Gastroesophageal sphincter (tissue), 4 donors: ENCODE data around the gene SYNRG. TPM values are rescaled to one million over a fixed set of nuclear protein-coding genes. Genes with fewer than 3 reads are reported as not detected.

Experiments
- ATAC-seq: fragments of 150-250 bp; one replicate; pipeline ENCODE4 v1.9.1; 2016; ENCODE audit warnings: mild to moderate bottlenecking, moderate library complexity
- H3K27ac ChIP-seq, 4 donors: fragments of 200-600 bp; sonication (generic) in 3 of 4; 1 replicate in 3 of 4; 2 replicates in 1 of 4; pipeline ENCODE4 v1.5.1; 2016 to 2019
- H3K27me3 ChIP-seq: fragments of 200-600 bp; sonication (generic); one replicate; pipeline ENCODE4 v1.5.1; 2019
- H3K36me3 ChIP-seq, 2 donors: fragments of 200-600 bp; sonication (generic); one replicate each; pipeline ENCODE4 v1.5.1; 2019; ENCODE audit warnings: control low read depth in 1 of 2
- H3K4me1 ChIP-seq, 3 donors: fragments of 200-600 bp; sonication (generic); 1 replicate in 2 of 3; 2 replicates in 1 of 3; pipeline ENCODE4 v1.5.1; 2016 to 2019; ENCODE audit warnings: control low read depth in 2 of 3
- H3K4me3 ChIP-seq, 2 donors: fragments of 200-600 bp; sonication (generic); one replicate each; pipeline ENCODE4 v1.5.1; 2019; ENCODE audit warnings: mild to moderate bottlenecking in 1 of 2, moderate library complexity in 1 of 2
- H3K9me3 ChIP-seq, 3 donors: fragments of 200-600 bp; sonication (generic); one replicate each; pipeline ENCODE4 v1.5.1; 2017 to 2019; ENCODE audit warnings: control low read depth in 2 of 3
- CTCF ChIP-seq, 4 experiments: fragments of 200-600 bp in 2 of 4; fragments of 450-650 bp in 2 of 4; sonication (generic) in 1 of 4; IDR thresholded peaks; one replicate each; pipeline ENCODE4 v1.5.1; 2017 to 2019; ENCODE audit warnings: antibody characterized with exemption in 4 of 4, mild to moderate bottlenecking in 2 of 4, moderate library complexity in 2 of 4
- EP300 ChIP-seq: sonication (generic); formaldehyde crosslinking; IDR thresholded peaks from one replicate; pipeline ENCODE4 v1.6.1; 2017; ENCODE audit warnings: antibody characterized with exemption, mild to moderate bottlenecking
- POLR2A ChIP-seq, 2 donors: fragments of 450-650 bp; IDR thresholded peaks; one replicate each; pipeline ENCODE4 v1.6.1; 2017; ENCODE audit warnings: antibody characterized with exemption in 2 of 2, mild to moderate bottlenecking in 2 of 2, moderate library complexity in 1 of 2
- POLR2AphosphoS5 ChIP-seq: sonication (generic); formaldehyde crosslinking; IDR thresholded peaks from one replicate; pipeline ENCODE4 v1.6.1; 2017; ENCODE audit warnings: antibody characterized with exemption
- WGBS, 2 donors: methylation state at CpG; one replicate each; pipeline ENCODE4 v1.1.5; 2018; ENCODE audit warnings: low coverage in 1 of 2; 5-methylcytosine and 5-hydroxymethylcytosine counted together
- total RNA-seq, 4 donors: library from RNA; depleted of rRNA; stranded (reverse); fragments of >200 nt; gene quantifications; one replicate each; pipeline ENCODE4 v1.1.0, GENCODE V29; 2016

The SYNRG gene
- total RNA-seq, 4 donors from 2014 or later, result 11.9 to 29.9 (median 16.8) TPM

- no peak for ATAC-seq
- Histone ChIP-seq H3K27me3 (no peaks in the 10 kb centered on the region), H3K4me1 (peaks cover 0 to 19% (median 0%) of the 10 kb centered on the region in 3 donors), H3K4me3 (no peak overlapping the region), H3K36me3 (peaks cover 2 to 91% of the 10 kb centered on the region in 2 donors), H3K27ac (no peak overlapping the region), H3K9me3 (no peaks in the 10 kb centered on the region)
- TF ChIP-seq POLR2A (IDR thresholded peaks at IDR 0.05) (no peak), EP300 (no peak), CTCF (IDR thresholded peaks at IDR 0.05) (no peak), POLR2AphosphoS5 (no peak)
- WGBS, 2 donors, result 81% methylated on average over 3 of the region's 8 CpGs; no CpG with 5 or more reads in 1 of the 2 donors
These were observed 89.0 kb downstream of the SYNRG start for GRCh38 chr17:37520174-37520573.

GRCh38 chr17:37519251-37519985 is 89.8 kb downstream of the SYNRG start:
- H3K27me3 ChIP-seq, result no peaks in the 10 kb centered on the region
- no peak for TF ChIP-seq EP300
- no peak for TF ChIP-seq POLR2AphosphoS5
- no peak for TF ChIP-seq CTCF (IDR thresholded peaks at IDR 0.05)
- TF ChIP-seq POLR2A (IDR thresholded peaks at IDR 0.05), result no peak
- H3K4me1 ChIP-seq, result peaks cover 0 to 19% (median 0%) of the 10 kb centered on the region in 3 donors
- H3K9me3 ChIP-seq, result no peaks in the 10 kb centered on the region
- no peak for ATAC-seq
- no peak overlapping the region for H3K4me3 ChIP-seq
- WGBS, 2 donors, result 80 to 82% methylated on average over 4 to 5 of the region's 5 CpGs
- H3K36me3 ChIP-seq, result peaks cover 2 to 92% of the 10 kb centered on the region in 2 donors
- H3K27ac ChIP-seq, result no peak overlapping the region

- peaks cover 0 to 19% (median 0%) of the 10 kb centered on the region in 3 donors for H3K4me1 ChIP-seq
- 31 to 90% methylated on average over 3 to 4 of the region's 8 CpGs for WGBS, 2 donors
- ATAC-seq, result no peak
- no peaks in the 10 kb centered on the region for H3K27me3 ChIP-seq
- no peak overlapping the region for H3K27ac ChIP-seq
- no peaks in the 10 kb centered on the region for H3K9me3 ChIP-seq
- H3K36me3 ChIP-seq, result peaks cover 2 to 90% of the 10 kb centered on the region in 2 donors
- H3K4me3 ChIP-seq, result no peak overlapping the region
- TF ChIP-seq CTCF (IDR thresholded peaks at IDR 0.05), result no peak
- no peak for TF ChIP-seq POLR2A (IDR thresholded peaks at IDR 0.05)
- TF ChIP-seq EP300, result no peak
- no peak for TF ChIP-seq POLR2AphosphoS5
These were observed 90.4 kb downstream of the SYNRG start for GRCh38 chr17:37518826-37519225.

- no peak for ATAC-seq
- H3K9me3 ChIP-seq, result no peaks in the 10 kb centered on the region
- 72 to 88% methylated on average over 4 of the region's 4 CpGs for WGBS, 2 donors
- H3K4me3 ChIP-seq, result no peak overlapping the region
- no peaks in the 10 kb centered on the region for H3K27me3 ChIP-seq
- H3K4me1 ChIP-seq, result peaks cover 0 to 19% (median 0%) of the 10 kb centered on the region in 3 donors
- TF ChIP-seq CTCF (IDR thresholded peaks at IDR 0.05), result no peak
- no peak for TF ChIP-seq POLR2A (IDR thresholded peaks at IDR 0.05)
- no peak for TF ChIP-seq POLR2AphosphoS5
- TF ChIP-seq EP300, result no peak
- H3K27ac ChIP-seq, result no peak overlapping the region
- H3K36me3 ChIP-seq, result peaks cover 2 to 90% of the 10 kb centered on the region in 2 donors
These were observed 91.3 kb downstream of the SYNRG start for GRCh38 chr17:37517881-37518280.

GRCh38 chr17:37516127-37516571 is 93.1 kb downstream of the SYNRG start:
- Histone ChIP-seq H3K4me1 (peaks cover 0 to 19% (median 0%) of the 10 kb centered on the region in 3 donors), H3K27me3 (no peaks in the 10 kb centered on the region), H3K27ac (peak overlapping the region in 2 of 4 donors; percentile 6 to 48), H3K36me3 (peaks cover 2 to 84% of the 10 kb centered on the region in 2 donors), H3K4me3 (no peak overlapping the region), H3K9me3 (no peaks in the 10 kb centered on the region)
- TF ChIP-seq POLR2A (IDR thresholded peaks at IDR 0.05) (no peak), POLR2AphosphoS5 (no peak), EP300 (no peak), CTCF (IDR thresholded peaks at IDR 0.05) (no peak)
- 44 to 50% methylated on average over 6 of the region's 6 CpGs for WGBS, 2 donors
- ATAC-seq, result no peak
